ENCODE measurements around the gene UPK3A. TPM values are rescaled to one million over a fixed set of nuclear protein-coding genes. Genes with fewer than 3 reads are reported as not detected.

UPK3A gene
- total and polyA plus RNA-seq, 2 of the 13 experiments (the other 11 are each of a cell fraction or from before 2014, with no cell fraction given) = 10.5 to 13.8 TPM

GRCh38 chr22:45285263-45286058 lies 712 bp downstream of the UPK3A start (continued):
- TF ChIP-seq BHLHE40 (IDR thresholded peaks at IDR 0.05; ENCODE audit: low read length) (peak; percentile 48), SPEN (CRISPR knock-in tag; IDR thresholded peaks at IDR 0.05; ENCODE audit: low read depth) (no peak), ZNF609 (CRISPR knock-in tag; IDR thresholded peaks at IDR 0.05; ENCODE audit: borderline replicate concordance) (no peak), ZNF644 (CRISPR knock-in tag; IDR thresholded peaks at IDR 0.05; ENCODE audit: low read depth) (no peak), FLYWCH1 (CRISPR knock-in tag; IDR thresholded peaks at IDR 0.05) (0 out of 2 replicates have a peak, but pooled peaks have one; percentile 4), ZNF18 (CRISPR knock-in tag; IDR thresholded peaks at IDR 0.05; ENCODE audit: insufficient replicate concordance) (no peak), FOXA1 (IDR thresholded peaks at IDR 0.05) (no peak), FOXA1 (CRISPR knock-in tag; IDR thresholded peaks at IDR 0.05) (0 out of 2 replicates have a peak, but pooled peaks have one; percentile 7), ZBTB46 (CRISPR knock-in tag; IDR thresholded peaks at IDR 0.05; ENCODE audit: borderline replicate concordance) (no peak), ZNF512B (CRISPR knock-in tag; IDR thresholded peaks at IDR 0.05; ENCODE audit: borderline replicate concordance) (no peak), FOXK1 (CRISPR knock-in tag; IDR thresholded peaks at IDR 0.05; ENCODE audit: borderline replicate concordance, low read depth) (no peak), ATF1 (CRISPR knock-in tag; IDR thresholded peaks at IDR 0.05) (no peak), ZNF781 (CRISPR knock-in tag; IDR thresholded peaks at IDR 0.05; ENCODE audit: borderline replicate concordance, not compliant biosample characterization) (no peak), ZBTB38 (CRISPR knock-in tag; IDR thresholded peaks at IDR 0.05) (peak; percentile 47), GPN1 (CRISPR knock-in tag; IDR thresholded peaks at IDR 0.05; ENCODE audit: borderline replicate concordance) (no peak)
